ENCODE data around the gene STK17A.
"Not testable (repeated sequence)": the region's sequence is repeated elsewhere in the genome, so short reads cannot be mapped to it uniquely, and the experiment has no call there.

DNA sequence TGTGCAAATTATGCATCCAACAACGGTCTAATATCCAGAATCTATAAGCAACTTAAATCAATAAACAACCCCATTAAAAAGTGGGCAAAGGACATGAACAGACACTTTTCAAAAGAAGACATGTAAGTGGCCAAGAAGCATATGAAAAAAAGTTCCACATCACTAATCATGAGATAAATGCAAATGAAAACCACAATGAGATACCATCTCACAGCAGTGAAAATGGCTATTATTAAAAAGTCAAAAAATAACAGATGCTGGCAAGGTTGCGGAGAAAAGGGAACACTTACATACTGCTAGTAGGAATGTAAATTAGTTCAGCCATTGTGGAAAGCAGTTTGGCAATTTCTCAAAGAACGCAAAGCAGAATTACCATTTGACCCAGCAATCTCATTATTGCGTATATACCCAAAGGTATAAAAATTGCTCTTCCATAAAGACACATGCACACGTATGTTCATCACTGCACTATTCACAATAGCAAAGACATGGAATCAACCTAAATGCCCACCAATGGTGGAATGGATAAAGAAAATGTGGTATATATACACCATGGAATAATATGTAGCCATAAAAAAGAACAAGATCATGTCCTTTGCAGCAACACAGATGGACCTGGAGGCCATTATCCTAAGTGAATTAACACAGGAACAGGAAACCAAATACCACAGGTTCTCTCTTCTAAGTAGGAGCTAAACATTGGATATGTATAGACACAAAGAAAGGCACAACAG is 90.5 kb downstream of the STK17A start:
- TF ChIP-seq, protein P1, sequence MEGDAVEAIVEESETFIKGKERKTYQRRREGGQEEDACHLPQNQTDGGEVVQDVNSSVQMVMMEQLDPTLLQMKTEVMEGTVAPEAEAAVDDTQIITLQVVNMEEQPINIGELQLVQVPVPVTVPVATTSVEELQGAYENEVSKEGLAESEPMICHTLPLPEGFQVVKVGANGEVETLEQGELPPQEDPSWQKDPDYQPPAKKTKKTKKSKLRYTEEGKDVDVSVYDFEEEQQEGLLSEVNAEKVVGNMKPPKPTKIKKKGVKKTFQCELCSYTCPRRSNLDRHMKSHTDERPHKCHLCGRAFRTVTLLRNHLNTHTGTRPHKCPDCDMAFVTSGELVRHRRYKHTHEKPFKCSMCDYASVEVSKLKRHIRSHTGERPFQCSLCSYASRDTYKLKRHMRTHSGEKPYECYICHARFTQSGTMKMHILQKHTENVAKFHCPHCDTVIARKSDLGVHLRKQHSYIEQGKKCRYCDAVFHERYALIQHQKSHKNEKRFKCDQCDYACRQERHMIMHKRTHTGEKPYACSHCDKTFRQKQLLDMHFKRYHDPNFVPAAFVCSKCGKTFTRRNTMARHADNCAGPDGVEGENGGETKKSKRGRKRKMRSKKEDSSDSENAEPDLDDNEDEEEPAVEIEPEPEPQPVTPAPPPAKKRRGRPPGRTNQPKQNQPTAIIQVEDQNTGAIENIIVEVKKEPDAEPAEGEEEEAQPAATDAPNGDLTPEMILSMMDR (IDR thresholded peaks at IDR 0.05) = not testable (repeated sequence)
- not testable (repeated sequence) for TF ChIP-seq POLR2A, POLR2AphosphoS5, EP300 (IDR thresholded peaks at IDR 0.05)

All from upper lobe of left lung (tissue), 4 donors.